Measurements from ENCODE around the gene SOD2. TPM values are rescaled to one million over a fixed set of nuclear protein-coding genes. Genes with fewer than 3 reads are reported as not detected.

SOD2 gene
- total and polyA plus RNA-seq, 9 of the 15 experiments (the other 6 are each of a cell fraction or from before 2014, with no cell fraction given) = 39.8 to 140 (median 95.8) TPM

DNA sequence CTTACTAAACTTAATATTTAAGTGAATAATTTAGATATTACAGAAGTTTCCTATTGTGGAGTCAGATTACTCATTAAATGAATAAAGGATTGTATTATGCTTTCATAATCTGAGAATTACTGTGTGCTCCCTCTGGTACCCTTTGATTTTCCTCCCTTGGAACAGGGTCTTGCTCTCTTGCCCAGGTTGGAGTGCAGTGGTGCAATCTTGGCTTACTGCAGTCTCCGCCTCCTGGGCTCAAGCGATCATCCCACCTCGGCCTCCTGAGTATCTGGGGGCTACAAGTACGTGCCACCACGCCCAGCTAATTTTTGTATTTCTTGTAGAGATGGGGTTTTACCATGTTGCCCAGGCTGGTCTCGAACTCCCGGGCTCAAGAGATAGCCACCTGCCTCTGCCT lies 43.9 kb upstream of the SOD2 start:
- in situ Hi-C loops (cut with MboI) (no loop called here), intact Hi-C loops (cut with micrococcal nuclease) (no loop called here)
- FAIRE-seq = no peak
- 93% methylated on average over 7 of the region's 7 CpGs for WGBS (ENCODE audit: insufficient coverage, low coverage, missing lambda C conversion rate)
- Histone ChIP-seq H3K9me3 (replicated peaks; ENCODE audit: control insufficient read depth, insufficient read depth, low read depth, low read length) (no peaks in the 10 kb centered on the region), H3K9ac (ENCODE audit: insufficient read depth in 1 of 2, low read depth in 2 of 2, low read length in 2 of 2) (no peak overlapping the region), H3K27me3 (ENCODE audit: control insufficient read depth in 2 of 2, insufficient read depth in 2 of 2, low read length in 2 of 2) (no peaks in the 10 kb centered on the region), H3K79me2 (ENCODE audit: control insufficient read depth, insufficient read depth, low read length) (peaks cover 96% of the 10 kb centered on the region), H3K36me3 (ENCODE audit: control insufficient read depth, insufficient read depth, low read length) (peaks cover 59% of the 10 kb centered on the region), H3K9me1 (ENCODE audit: control insufficient read depth, insufficient read depth, low read length) (peaks cover 3% of the 10 kb centered on the region), H3K4me1 (replicated peaks in 1 of 2; ENCODE audit: control insufficient read depth in 2 of 2, insufficient read depth in 2 of 2, low read length in 2 of 2) (peaks cover 0 to 9% of the 10 kb centered on the region in 2 experiments; a peak in 1 of 5 replicates), H3K4me2 (ENCODE audit: insufficient read depth, low read length) (no peak overlapping the region), H3K4me3 (no peak overlapping the region), H4K20me1 (replicated peaks; ENCODE audit: control insufficient read depth, insufficient read depth, low read length) (0 out of 2 replicates have a peak, but pooled peaks cover 4% of the 10 kb centered on the region), H3K27ac (ENCODE audit: extremely low read depth, low read depth, low read length) (no peak overlapping the region), H2AFZ (ENCODE audit: low read depth, low read length) (no peak overlapping the region)
- no peak for DNase-seq (ENCODE audit: extremely low read depth in 1 of 4, low spot score in 3 of 4)
- TF ChIP-seq, protein P1, sequence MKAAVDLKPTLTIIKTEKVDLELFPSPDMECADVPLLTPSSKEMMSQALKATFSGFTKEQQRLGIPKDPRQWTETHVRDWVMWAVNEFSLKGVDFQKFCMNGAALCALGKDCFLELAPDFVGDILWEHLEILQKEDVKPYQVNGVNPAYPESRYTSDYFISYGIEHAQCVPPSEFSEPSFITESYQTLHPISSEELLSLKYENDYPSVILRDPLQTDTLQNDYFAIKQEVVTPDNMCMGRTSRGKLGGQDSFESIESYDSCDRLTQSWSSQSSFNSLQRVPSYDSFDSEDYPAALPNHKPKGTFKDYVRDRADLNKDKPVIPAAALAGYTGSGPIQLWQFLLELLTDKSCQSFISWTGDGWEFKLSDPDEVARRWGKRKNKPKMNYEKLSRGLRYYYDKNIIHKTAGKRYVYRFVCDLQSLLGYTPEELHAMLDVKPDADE (conservative IDR thresholded peaks at IDR 0.05; ENCODE audit: control insufficient read depth, low read depth, low read length) = no peak
- TF ChIP-seq ZNF583 (CRISPR knock-in tag; IDR thresholded peaks at IDR 0.05) = no peak
- TF ChIP-seq, protein P2, sequence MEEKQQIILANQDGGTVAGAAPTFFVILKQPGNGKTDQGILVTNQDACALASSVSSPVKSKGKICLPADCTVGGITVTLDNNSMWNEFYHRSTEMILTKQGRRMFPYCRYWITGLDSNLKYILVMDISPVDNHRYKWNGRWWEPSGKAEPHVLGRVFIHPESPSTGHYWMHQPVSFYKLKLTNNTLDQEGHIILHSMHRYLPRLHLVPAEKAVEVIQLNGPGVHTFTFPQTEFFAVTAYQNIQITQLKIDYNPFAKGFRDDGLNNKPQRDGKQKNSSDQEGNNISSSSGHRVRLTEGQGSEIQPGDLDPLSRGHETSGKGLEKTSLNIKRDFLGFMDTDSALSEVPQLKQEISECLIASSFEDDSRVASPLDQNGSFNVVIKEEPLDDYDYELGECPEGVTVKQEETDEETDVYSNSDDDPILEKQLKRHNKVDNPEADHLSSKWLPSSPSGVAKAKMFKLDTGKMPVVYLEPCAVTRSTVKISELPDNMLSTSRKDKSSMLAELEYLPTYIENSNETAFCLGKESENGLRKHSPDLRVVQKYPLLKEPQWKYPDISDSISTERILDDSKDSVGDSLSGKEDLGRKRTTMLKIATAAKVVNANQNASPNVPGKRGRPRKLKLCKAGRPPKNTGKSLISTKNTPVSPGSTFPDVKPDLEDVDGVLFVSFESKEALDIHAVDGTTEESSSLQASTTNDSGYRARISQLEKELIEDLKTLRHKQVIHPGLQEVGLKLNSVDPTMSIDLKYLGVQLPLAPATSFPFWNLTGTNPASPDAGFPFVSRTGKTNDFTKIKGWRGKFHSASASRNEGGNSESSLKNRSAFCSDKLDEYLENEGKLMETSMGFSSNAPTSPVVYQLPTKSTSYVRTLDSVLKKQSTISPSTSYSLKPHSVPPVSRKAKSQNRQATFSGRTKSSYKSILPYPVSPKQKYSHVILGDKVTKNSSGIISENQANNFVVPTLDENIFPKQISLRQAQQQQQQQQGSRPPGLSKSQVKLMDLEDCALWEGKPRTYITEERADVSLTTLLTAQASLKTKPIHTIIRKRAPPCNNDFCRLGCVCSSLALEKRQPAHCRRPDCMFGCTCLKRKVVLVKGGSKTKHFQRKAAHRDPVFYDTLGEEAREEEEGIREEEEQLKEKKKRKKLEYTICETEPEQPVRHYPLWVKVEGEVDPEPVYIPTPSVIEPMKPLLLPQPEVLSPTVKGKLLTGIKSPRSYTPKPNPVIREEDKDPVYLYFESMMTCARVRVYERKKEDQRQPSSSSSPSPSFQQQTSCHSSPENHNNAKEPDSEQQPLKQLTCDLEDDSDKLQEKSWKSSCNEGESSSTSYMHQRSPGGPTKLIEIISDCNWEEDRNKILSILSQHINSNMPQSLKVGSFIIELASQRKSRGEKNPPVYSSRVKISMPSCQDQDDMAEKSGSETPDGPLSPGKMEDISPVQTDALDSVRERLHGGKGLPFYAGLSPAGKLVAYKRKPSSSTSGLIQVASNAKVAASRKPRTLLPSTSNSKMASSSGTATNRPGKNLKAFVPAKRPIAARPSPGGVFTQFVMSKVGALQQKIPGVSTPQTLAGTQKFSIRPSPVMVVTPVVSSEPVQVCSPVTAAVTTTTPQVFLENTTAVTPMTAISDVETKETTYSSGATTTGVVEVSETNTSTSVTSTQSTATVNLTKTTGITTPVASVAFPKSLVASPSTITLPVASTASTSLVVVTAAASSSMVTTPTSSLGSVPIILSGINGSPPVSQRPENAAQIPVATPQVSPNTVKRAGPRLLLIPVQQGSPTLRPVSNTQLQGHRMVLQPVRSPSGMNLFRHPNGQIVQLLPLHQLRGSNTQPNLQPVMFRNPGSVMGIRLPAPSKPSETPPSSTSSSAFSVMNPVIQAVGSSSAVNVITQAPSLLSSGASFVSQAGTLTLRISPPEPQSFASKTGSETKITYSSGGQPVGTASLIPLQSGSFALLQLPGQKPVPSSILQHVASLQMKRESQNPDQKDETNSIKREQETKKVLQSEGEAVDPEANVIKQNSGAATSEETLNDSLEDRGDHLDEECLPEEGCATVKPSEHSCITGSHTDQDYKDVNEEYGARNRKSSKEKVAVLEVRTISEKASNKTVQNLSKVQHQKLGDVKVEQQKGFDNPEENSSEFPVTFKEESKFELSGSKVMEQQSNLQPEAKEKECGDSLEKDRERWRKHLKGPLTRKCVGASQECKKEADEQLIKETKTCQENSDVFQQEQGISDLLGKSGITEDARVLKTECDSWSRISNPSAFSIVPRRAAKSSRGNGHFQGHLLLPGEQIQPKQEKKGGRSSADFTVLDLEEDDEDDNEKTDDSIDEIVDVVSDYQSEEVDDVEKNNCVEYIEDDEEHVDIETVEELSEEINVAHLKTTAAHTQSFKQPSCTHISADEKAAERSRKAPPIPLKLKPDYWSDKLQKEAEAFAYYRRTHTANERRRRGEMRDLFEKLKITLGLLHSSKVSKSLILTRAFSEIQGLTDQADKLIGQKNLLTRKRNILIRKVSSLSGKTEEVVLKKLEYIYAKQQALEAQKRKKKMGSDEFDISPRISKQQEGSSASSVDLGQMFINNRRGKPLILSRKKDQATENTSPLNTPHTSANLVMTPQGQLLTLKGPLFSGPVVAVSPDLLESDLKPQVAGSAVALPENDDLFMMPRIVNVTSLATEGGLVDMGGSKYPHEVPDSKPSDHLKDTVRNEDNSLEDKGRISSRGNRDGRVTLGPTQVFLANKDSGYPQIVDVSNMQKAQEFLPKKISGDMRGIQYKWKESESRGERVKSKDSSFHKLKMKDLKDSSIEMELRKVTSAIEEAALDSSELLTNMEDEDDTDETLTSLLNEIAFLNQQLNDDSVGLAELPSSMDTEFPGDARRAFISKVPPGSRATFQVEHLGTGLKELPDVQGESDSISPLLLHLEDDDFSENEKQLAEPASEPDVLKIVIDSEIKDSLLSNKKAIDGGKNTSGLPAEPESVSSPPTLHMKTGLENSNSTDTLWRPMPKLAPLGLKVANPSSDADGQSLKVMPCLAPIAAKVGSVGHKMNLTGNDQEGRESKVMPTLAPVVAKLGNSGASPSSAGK (IDR thresholded peaks at IDR 0.05) = no peak
- no TSS peak for BruUV-seq (replicated peaks)
- ChIA-PET POLR2A (interaction anchor here (0.9 to 3.7 kb wide), 9 partner anchors 8 to 55 kb away, joined by 3 to 28 read pairs (median 5); partner anchors contain the start of genes ACAT2 and WTAP), CTCF (ENCODE audit: low intra/inter-chr PET ratio) (no interaction called here)
- ATAC-seq = no peak
